Measurements from ENCODE around the gene TRIO. TPM values are rescaled to one million over a fixed set of nuclear protein-coding genes. Genes with fewer than 3 reads are reported as not detected.

TRIO gene
- total RNA-seq, 1 experiment from 2014 or later, result 88.8 TPM

DNA sequence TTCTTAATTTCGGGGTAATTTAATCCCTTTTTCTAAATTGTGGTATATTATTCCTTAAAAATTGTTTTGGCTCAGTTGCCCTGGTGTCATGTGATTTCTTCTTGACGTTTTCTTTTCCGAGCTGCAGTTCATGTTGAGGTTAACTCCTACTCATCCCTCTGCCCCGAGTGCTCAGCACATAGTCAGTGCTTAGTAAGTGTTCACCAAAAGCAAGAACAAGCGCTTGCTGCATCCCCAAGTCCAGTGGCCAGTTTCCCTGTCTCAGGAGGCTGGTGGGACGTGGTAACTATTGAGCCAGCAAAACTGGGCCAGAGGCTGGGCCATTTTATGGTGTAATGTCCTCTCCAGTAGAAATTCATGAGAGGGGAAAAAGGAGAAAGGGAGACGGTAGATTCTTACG, 23.3 kb downstream of the TRIO start:
- Mint-ChIP-seq H3K9me3 (peaks cover 17% of the 10 kb centered on the region), H3K36me3 (peaks cover 19% of the 10 kb centered on the region), H3K4me3 (no peak overlapping the region), H3K27me3 (ENCODE audit: low read depth) (no peaks in the 10 kb centered on the region), H3K4me1 (peaks cover 52% of the 10 kb centered on the region), H3K27ac (no peak overlapping the region)
- no peak for TF ChIP-seq NR3C1 (CRISPR knock-in tag; conservative IDR thresholded peaks at IDR 0.05; ENCODE audit: low read depth)
- no peak for TF ChIP-seq CREM (CRISPR knock-in tag; IDR thresholded peaks at IDR 0.05)
- TF ChIP-seq, protein P1, sequence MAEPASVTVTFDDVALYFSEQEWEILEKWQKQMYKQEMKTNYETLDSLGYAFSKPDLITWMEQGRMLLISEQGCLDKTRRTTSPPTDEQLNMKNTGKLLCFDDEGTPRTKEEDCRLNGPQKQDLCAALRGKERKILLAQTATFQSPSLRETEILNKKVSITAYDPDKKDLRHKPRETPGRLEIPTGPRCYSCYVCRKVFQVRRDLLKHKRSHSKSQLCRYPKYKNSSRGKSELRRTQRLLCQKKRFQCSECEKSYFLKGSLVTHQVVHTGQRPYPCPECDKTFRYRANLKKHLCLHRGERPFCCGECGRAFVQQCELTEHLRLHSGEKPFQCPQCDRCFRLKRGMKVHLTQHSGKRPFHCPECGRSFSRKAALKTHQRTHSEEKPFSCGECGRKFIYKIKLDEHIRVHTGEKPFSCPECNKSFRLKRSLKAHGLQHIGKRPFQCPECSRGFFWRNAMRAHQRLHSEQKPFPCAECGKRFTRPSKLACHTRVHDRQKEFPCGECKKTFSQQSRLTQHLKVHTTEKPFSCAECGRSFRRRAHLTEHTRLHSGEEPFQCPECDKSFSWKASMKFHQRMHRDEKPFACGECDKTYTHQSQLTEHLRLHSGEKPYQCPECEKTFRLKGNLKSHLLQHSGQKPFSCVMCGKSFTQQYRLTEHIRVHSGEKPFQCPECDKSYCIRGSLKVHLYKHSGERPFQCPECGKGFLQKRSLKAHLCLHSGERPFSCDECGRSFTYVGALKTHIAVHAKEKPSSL (CRISPR knock-in tag; conservative IDR thresholded peaks at IDR 0.05), result no peak
- TF ChIP-seq, protein P2, sequence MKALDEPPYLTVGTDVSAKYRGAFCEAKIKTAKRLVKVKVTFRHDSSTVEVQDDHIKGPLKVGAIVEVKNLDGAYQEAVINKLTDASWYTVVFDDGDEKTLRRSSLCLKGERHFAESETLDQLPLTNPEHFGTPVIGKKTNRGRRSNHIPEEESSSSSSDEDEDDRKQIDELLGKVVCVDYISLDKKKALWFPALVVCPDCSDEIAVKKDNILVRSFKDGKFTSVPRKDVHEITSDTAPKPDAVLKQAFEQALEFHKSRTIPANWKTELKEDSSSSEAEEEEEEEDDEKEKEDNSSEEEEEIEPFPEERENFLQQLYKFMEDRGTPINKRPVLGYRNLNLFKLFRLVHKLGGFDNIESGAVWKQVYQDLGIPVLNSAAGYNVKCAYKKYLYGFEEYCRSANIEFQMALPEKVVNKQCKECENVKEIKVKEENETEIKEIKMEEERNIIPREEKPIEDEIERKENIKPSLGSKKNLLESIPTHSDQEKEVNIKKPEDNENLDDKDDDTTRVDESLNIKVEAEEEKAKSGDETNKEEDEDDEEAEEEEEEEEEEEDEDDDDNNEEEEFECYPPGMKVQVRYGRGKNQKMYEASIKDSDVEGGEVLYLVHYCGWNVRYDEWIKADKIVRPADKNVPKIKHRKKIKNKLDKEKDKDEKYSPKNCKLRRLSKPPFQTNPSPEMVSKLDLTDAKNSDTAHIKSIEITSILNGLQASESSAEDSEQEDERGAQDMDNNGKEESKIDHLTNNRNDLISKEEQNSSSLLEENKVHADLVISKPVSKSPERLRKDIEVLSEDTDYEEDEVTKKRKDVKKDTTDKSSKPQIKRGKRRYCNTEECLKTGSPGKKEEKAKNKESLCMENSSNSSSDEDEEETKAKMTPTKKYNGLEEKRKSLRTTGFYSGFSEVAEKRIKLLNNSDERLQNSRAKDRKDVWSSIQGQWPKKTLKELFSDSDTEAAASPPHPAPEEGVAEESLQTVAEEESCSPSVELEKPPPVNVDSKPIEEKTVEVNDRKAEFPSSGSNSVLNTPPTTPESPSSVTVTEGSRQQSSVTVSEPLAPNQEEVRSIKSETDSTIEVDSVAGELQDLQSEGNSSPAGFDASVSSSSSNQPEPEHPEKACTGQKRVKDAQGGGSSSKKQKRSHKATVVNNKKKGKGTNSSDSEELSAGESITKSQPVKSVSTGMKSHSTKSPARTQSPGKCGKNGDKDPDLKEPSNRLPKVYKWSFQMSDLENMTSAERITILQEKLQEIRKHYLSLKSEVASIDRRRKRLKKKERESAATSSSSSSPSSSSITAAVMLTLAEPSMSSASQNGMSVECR (CRISPR knock-in tag; IDR thresholded peaks at IDR 0.05; ENCODE audit: borderline replicate concordance), result no peak
- no peak for TF ChIP-seq ZNF423 (CRISPR knock-in tag; IDR thresholded peaks at IDR 0.05)
- no peak for TF ChIP-seq ZBTB21 (CRISPR knock-in tag; IDR thresholded peaks at IDR 0.05; ENCODE audit: borderline replicate concordance)
- TF ChIP-seq, protein P3, sequence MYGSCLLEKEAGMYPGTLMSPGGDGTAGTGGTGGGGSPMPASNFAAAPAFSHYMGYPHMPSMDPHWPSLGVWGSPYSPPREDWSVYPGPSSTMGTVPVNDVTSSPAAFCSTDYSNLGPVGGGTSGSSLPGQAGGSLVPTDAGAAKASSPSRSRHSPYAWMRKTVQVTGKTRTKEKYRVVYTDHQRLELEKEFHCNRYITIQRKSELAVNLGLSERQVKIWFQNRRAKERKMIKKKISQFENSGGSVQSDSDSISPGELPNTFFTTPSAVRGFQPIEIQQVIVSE (CRISPR knock-in tag; IDR thresholded peaks at IDR 0.05; ENCODE audit: borderline replicate concordance), result no peak
- CTCF ChIA-PET, result no interaction called here
- ATAC-seq (no peak), DNase-seq (ENCODE audit: low spot score) (no peak)
- POLR2A ChIA-PET, result no interaction called here

DNA sequence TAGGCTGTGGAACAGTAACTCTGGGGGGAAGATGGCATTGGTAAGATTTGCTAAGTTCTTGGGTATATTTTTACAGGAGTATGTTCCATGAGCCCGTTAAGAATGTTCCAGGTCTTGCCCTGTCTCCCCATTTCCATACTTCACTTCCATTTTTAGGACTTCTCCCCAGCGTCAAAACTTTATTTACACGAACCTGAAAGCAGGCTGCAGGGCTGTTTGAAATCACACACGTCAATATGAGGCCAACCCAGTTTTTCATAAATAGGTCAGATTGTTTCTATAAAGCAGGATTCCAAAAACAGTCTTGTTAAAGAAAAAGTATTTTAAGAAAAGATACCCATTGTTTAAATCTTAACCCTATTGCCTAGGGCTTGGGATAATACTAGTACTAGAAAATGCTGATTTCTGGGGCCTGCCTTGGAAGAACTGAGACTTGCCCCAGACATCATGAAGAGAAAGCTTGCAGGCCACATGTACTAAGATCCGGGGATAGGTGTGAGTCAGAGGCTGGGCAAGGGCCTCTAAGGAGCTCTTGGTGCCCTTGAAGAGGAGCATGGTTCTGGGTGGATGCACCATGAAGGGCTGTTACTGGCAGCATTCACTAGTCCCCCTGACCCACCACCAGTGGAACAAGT, 24.2 kb downstream of the TRIO start:
- Mint-ChIP-seq H3K36me3 (peaks cover 16% of the 10 kb centered on the region), H3K4me3 (no peak overlapping the region), H3K9me3 (peaks cover 17% of the 10 kb centered on the region), H3K4me1 (peaks cover 61% of the 10 kb centered on the region), H3K27ac (no peak overlapping the region), H3K27me3 (ENCODE audit: low read depth) (no peaks in the 10 kb centered on the region)
- ChIA-PET CTCF (no interaction called here), POLR2A (no interaction called here)
- ATAC-seq (no peak), DNase-seq (ENCODE audit: low spot score) (no peak)
- TF ChIP-seq, protein P4, sequence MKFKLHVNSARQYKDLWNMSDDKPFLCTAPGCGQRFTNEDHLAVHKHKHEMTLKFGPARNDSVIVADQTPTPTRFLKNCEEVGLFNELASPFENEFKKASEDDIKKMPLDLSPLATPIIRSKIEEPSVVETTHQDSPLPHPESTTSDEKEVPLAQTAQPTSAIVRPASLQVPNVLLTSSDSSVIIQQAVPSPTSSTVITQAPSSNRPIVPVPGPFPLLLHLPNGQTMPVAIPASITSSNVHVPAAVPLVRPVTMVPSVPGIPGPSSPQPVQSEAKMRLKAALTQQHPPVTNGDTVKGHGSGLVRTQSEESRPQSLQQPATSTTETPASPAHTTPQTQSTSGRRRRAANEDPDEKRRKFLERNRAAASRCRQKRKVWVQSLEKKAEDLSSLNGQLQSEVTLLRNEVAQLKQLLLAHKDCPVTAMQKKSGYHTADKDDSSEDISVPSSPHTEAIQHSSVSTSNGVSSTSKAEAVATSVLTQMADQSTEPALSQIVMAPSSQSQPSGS (CRISPR knock-in tag; IDR thresholded peaks at IDR 0.05; ENCODE audit: borderline replicate concordance, low read depth), result no peak
- TF ChIP-seq, protein P5, sequence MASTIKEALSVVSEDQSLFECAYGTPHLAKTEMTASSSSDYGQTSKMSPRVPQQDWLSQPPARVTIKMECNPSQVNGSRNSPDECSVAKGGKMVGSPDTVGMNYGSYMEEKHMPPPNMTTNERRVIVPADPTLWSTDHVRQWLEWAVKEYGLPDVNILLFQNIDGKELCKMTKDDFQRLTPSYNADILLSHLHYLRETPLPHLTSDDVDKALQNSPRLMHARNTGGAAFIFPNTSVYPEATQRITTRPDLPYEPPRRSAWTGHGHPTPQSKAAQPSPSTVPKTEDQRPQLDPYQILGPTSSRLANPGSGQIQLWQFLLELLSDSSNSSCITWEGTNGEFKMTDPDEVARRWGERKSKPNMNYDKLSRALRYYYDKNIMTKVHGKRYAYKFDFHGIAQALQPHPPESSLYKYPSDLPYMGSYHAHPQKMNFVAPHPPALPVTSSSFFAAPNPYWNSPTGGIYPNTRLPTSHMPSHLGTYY (CRISPR knock-in tag; IDR thresholded peaks at IDR 0.05), result no peak
- TF ChIP-seq MYBL2 (CRISPR knock-in tag; IDR thresholded peaks at IDR 0.05), result no peak
- TF ChIP-seq ZNF396 (CRISPR knock-in tag; IDR thresholded peaks at IDR 0.05; ENCODE audit: borderline replicate concordance), result no peak
- TF ChIP-seq ZNF317 (CRISPR knock-in tag; IDR thresholded peaks at IDR 0.05; ENCODE audit: borderline replicate concordance, low read depth), result no peak
- TF ChIP-seq, protein P6, sequence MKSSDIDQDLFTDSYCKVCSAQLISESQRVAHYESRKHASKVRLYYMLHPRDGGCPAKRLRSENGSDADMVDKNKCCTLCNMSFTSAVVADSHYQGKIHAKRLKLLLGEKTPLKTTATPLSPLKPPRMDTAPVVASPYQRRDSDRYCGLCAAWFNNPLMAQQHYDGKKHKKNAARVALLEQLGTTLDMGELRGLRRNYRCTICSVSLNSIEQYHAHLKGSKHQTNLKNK (CRISPR knock-in tag; IDR thresholded peaks at IDR 0.05), result no peak
- no peak for TF ChIP-seq KAT7 (CRISPR knock-in tag; IDR thresholded peaks at IDR 0.05; ENCODE audit: borderline replicate concordance)
- no peak for TF ChIP-seq GTF2I (CRISPR knock-in tag; conservative IDR thresholded peaks at IDR 0.05)
- no peak for TF ChIP-seq ZNF263 (CRISPR knock-in tag; IDR thresholded peaks at IDR 0.05; ENCODE audit: low read depth)
- no peak for TF ChIP-seq ZNF232 (CRISPR knock-in tag; IDR thresholded peaks at IDR 0.05)
- no peak for TF ChIP-seq SOX15 (CRISPR knock-in tag; IDR thresholded peaks at IDR 0.05)
- no peak for TF ChIP-seq MXD4 (CRISPR knock-in tag; IDR thresholded peaks at IDR 0.05; ENCODE audit: borderline replicate concordance)
- TF ChIP-seq NFE2L1 (CRISPR knock-in tag; IDR thresholded peaks at IDR 0.05), result no peak
- no peak for TF ChIP-seq ELF4 (CRISPR knock-in tag; IDR thresholded peaks at IDR 0.05; ENCODE audit: low read depth)
- TF ChIP-seq PRRX2 (CRISPR knock-in tag; IDR thresholded peaks at IDR 0.05), result no peak
